PC-9 (cell line): ENCODE measurements around the gene AIFM1. TPM values are rescaled to one million over a fixed set of nuclear protein-coding genes. Genes with fewer than 3 reads are reported as not detected.

ENCODE experiments used
- BruUV-seq: library from RNA; stranded (reverse); fragments of 400-500 nt; replicated peaks from 2 replicates; lab custom pipeline; 2021; lab: Mats Ljungman, UMichigan
- CTCF ChIA-PET: fragments of 300-600 bp; sonication (Branson Sonifier 250); formaldehyde crosslinking; loops from one replicate; lab custom pipeline; 2022; ENCODE audit warnings: antibody characterized with exemption; lab: Charles Lee
- POLR2A ChIA-PET: fragments of 300-600 bp; sonication (Branson Sonifier 250); formaldehyde crosslinking; loops from one replicate; lab custom pipeline; 2022; ENCODE audit warnings: antibody characterized with exemption; ENCODE audit not compliant: unreplicated experiment; lab: Charles Lee
- DNase-seq, 2 experiments: peaks; one replicate each; pipeline versions ENCODE4 v3.0.0 to v3.0.0-alpha.2; 2015 to 2022; ENCODE audit warnings: mixed read lengths in 1 of 2
- H2AFZ ChIP-seq: fragments of 200-600 bp; sonication (generic); 2 replicates; pipeline ENCODE4 v1.8.1; 2017; ENCODE audit warnings: antibody characterized with exemption
- H3F3A ChIP-seq: fragments of 200-600 bp; sonication (generic); 2 replicates; pipeline ENCODE4 v1.8.1; 2017; ENCODE audit warnings: antibody characterized with exemption, mild to moderate bottlenecking, low read depth; ENCODE audit not compliant: insufficient read depth
- H3K27ac ChIP-seq: fragments of 200-600 bp; sonication (generic); 2 replicates; pipeline ENCODE4 v1.6.1; 2016; ENCODE audit warnings: mixed run types
- H3K27me3 ChIP-seq: fragments of 200-600 bp; sonication (generic); 2 replicates; pipeline ENCODE4 v1.6.1; 2016; ENCODE audit warnings: low read depth, mixed run types; ENCODE audit not compliant: insufficient read depth
- H3K36me3 ChIP-seq: fragments of 200-600 bp; sonication (generic); 2 replicates; pipeline ENCODE4 v1.6.1; 2016; ENCODE audit warnings: low read depth, mixed run types
- H3K4me1 ChIP-seq: fragments of 200-600 bp; sonication (generic); replicated peaks from 2 replicates; pipeline ENCODE4 v1.6.1; 2016; ENCODE audit warnings: mixed run types; ENCODE audit not compliant: insufficient read depth
- H3K4me2 ChIP-seq: fragments of 200-600 bp; sonication (generic); 2 replicates; pipeline ENCODE4 v1.6.1; 2017; ENCODE audit warnings: mixed run types
- H3K4me3 ChIP-seq: fragments of 200-600 bp; sonication (generic); 2 replicates; pipeline ENCODE4 v1.6.1; 2016; ENCODE audit warnings: mixed run types
- H3K79me2 ChIP-seq: fragments of 200-600 bp; sonication (generic); 2 replicates; pipeline ENCODE4 v1.6.1; 2017; ENCODE audit warnings: low read depth, mixed run types
- H3K9me2 ChIP-seq: fragments of 200-600 bp; sonication (generic); 2 replicates; pipeline ENCODE4 v1.8.1; 2017; ENCODE audit warnings: mild to moderate bottlenecking; ENCODE audit not compliant: insufficient read depth
- H3K9me3 ChIP-seq: fragments of 200-600 bp; sonication (generic); 2 replicates; pipeline ENCODE4 v1.8.1; 2016; ENCODE audit warnings: low read depth; ENCODE audit not compliant: insufficient read depth
- H4K20me1 ChIP-seq: fragments of 200-600 bp; sonication (generic); 2 replicates; pipeline ENCODE4 v1.8.1; 2017; ENCODE audit not compliant: insufficient read depth
- EZH2 ChIP-seq: fragments of 200-600 bp; sonication (generic); IDR thresholded peaks from 2 replicates; pipeline ENCODE4 v1.8.0; 2017; ENCODE audit warnings: antibody characterized with exemption, low read depth
- intact Hi-C: fragments of 100-400 bp; cut with micrococcal nuclease; formaldehyde crosslinking; loops from one replicate; pipeline ENCODE4 v1.10.0; 2022; ENCODE audit not compliant: unreplicated experiment
- total RNA-seq: library from RNA; stranded (reverse); gene quantifications from 2 replicates; pipeline ENCODE4 v1.2.3, GENCODE V29; 2021
- TF ChIP-seq, protein P1 (sequence below): fragments of 200-600 bp; sonication (generic); conservative IDR thresholded peaks from 2 replicates; pipeline ENCODE4 v1.6.1; 2017; ENCODE audit warnings: mixed run types, antibody characterized with exemption, mild to moderate bottlenecking, moderate library complexity

AIFM1 gene
- total RNA-seq, 1 experiment from 2014 or later: 83.3 TPM

DNA sequence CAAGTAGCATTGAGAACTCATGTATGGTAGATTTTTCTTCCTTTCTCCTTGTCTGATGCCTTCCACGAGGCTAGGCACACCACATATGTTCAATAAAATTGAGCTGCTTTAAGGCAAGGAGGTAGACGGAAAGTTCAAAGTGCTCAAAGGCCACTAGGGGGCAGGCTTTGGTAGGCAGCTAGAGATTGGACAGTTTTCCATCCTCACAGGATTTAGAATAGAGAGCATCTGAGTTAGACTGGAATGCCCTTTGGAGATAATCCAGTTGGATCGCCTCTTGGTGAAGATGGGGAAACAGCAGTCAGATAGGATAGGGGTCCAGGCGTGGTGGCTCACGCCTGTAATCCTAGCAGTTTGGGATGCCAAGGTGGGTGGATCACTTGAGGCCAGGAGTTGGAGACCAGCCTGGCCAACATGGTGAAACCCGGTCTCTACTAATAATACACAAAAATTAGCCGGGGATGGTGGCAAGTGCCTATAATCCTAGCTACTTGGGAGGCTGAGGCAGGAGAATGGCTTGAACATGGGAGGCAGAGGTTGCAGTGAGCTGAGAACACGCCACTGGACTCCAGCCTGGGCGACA is 85.7 kb downstream of the AIFM1 start:
- Histone ChIP-seq H3K79me2 (0 out of 2 replicates have a peak, but pooled peaks cover 3% of the 10 kb centered on the region), H3K27me3 (no peaks in the 10 kb centered on the region), H4K20me1 (peaks cover 16% of the 10 kb centered on the region), H3K4me1 (peaks cover 4% of the 10 kb centered on the region), H3K36me3 (no peaks in the 10 kb centered on the region), H3K4me2 (no peak overlapping the region), H3F3A (peaks cover 20% of the 10 kb centered on the region), H3K9me2 (no peaks in the 10 kb centered on the region), H3K4me3 (no peak overlapping the region), H3K27ac (no peak overlapping the region), H3K9me3 (no peaks in the 10 kb centered on the region), H2AFZ (no peak overlapping the region)
- TF ChIP-seq, protein P1, sequence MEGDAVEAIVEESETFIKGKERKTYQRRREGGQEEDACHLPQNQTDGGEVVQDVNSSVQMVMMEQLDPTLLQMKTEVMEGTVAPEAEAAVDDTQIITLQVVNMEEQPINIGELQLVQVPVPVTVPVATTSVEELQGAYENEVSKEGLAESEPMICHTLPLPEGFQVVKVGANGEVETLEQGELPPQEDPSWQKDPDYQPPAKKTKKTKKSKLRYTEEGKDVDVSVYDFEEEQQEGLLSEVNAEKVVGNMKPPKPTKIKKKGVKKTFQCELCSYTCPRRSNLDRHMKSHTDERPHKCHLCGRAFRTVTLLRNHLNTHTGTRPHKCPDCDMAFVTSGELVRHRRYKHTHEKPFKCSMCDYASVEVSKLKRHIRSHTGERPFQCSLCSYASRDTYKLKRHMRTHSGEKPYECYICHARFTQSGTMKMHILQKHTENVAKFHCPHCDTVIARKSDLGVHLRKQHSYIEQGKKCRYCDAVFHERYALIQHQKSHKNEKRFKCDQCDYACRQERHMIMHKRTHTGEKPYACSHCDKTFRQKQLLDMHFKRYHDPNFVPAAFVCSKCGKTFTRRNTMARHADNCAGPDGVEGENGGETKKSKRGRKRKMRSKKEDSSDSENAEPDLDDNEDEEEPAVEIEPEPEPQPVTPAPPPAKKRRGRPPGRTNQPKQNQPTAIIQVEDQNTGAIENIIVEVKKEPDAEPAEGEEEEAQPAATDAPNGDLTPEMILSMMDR: peak; percentile 92
- no peak for TF ChIP-seq EZH2
- DNase-seq: peak; percentile 57 to 67
- ChIA-PET POLR2A (no interaction called here), CTCF (interaction anchor here (0.5 to 1.0 kb wide), 6 partner anchors 51 to 306 kb away, joined by 3 to 18 read pairs (median 6); partner anchors contain the start of gene GPR119)
- intact Hi-C loops: loop anchor here (1.0 to 2.0 kb wide), 2 partner anchors 45 to 112 kb away; no protein-coding TSS in a partner anchor
- no TSS peak for BruUV-seq

Other genes with a start within 250 kb of the AIFM1 start
- 32.2 TPM in 2 replicates for gene BCORL1, start 183.2 kb downstream of the AIFM1 start, total RNA-seq
- gene ELF4, start 55.3 kb downstream of the AIFM1 start, total RNA-seq: 53.0 and 60.3 TPM in 2 replicates
- 0.57 and 0.95 TPM in 2 replicates for gene RAB33A, start 6.1 kb upstream of the AIFM1 start, total RNA-seq
- 5.8 and 7.8 TPM in 2 replicates for gene ZNF280C, start 103.1 kb upstream of the AIFM1 start, total RNA-seq
- gene SLC25A14, start 174.1 kb upstream of the AIFM1 start, total RNA-seq: 28.2 and 30.4 TPM in 2 replicates
- not detected in 2 replicates for gene GPR119, start 219.8 kb upstream of the AIFM1 start, total RNA-seq
- gene RBMX2, start 236.1 kb upstream of the AIFM1 start, total RNA-seq: 39.1 and 53.6 TPM in 2 replicates